HepG2 (cell line): Measurements from ENCODE around the gene ZNF292. TPM values are rescaled to one million over a fixed set of nuclear protein-coding genes. Genes with fewer than 3 reads are reported as not detected.

Experiments used
- ATAC-seq: fragments of 200-7000 bp; cut with Tn5 transposase; 3 replicates; pipeline ENCODE4 v1.9.1; 2020; ENCODE audit warnings: mild to moderate bottlenecking, moderate library complexity
- BruUV-seq: library from RNA; stranded (reverse); fragments of 400-500 nt; replicated peaks from 2 replicates; lab custom pipeline; 2021; lab: Mats Ljungman, UMichigan
- CTCF ChIA-PET: fragments of 300-600 bp; formaldehyde crosslinking; extraction: SDS; loops from one replicate; lab custom pipeline; 2021; ENCODE audit warnings: low total read pairs, inconsistent platforms, low intra/inter-chr PET ratio; lab: Yijun Ruan, JAX
- POLR2A ChIA-PET: fragments of 350-600 bp; sonication (Branson Sonifier 250); formaldehyde crosslinking; loops from one replicate; lab custom pipeline; 2020; ENCODE audit warnings: antibody characterized with exemption, inconsistent platforms; lab: Yijun Ruan, JAX
- DNase-seq: peaks from one replicate; pipeline ENCODE4 v3.0.0-alpha.2; 2015; ENCODE audit warnings: low spot score
- FAIRE-seq: peaks from 3 replicates; lab custom pipeline; 2011; peaks lifted over from hg19 to GRCh38; lab: Jason Lieb, UNC
- H2AFZ ChIP-seq: one replicate; pipeline ENCODE4 v1.6.1; 2011; ENCODE audit warnings: low read length, inconsistent platforms
- H3K27ac ChIP-seq: fragments of 300-600 bp; 3 replicates; pipeline ENCODE4 v1.8.0; 2011; ENCODE audit warnings: mixed run types, mild to moderate bottlenecking, mixed read lengths, low read length, inconsistent platforms; ENCODE audit not compliant: insufficient read depth; ENCODE audit errors: extremely low read length
- H3K27me3 ChIP-seq, 2 experiments: fragments of 200-600 bp in 1 of 2; 2 replicates in 1 of 2; 3 replicates in 1 of 2; pipeline versions ENCODE4 v1.6.0 to v1.8.0; 2011; ENCODE audit warnings: low read length in 2 of 2, mild to moderate bottlenecking in 2 of 2, moderate library complexity in 2 of 2, inconsistent platforms in 1 of 2; ENCODE audit not compliant: insufficient read depth in 2 of 2, control insufficient read depth in 1 of 2
- H3K36me3 ChIP-seq, 2 experiments: fragments of 200-600 bp in 1 of 2; replicated peaks in 1 of 2; 2 replicates in 1 of 2; 3 replicates in 1 of 2; pipeline versions ENCODE4 v1.5.1 to v1.8.0; 2011; ENCODE audit warnings: low read length in 2 of 2, inconsistent platforms in 1 of 2; ENCODE audit not compliant: insufficient read depth in 2 of 2, control insufficient read depth in 1 of 2
- H3K4me1 ChIP-seq: 2 replicates; pipeline ENCODE4 v1.5.1; 2012; ENCODE audit warnings: low read length, inconsistent platforms; ENCODE audit not compliant: insufficient read depth
- H3K4me2 ChIP-seq: 2 replicates; pipeline ENCODE4 v1.6.0; 2011; ENCODE audit warnings: low read depth, low read length, inconsistent platforms
- H3K4me3 ChIP-seq, 3 experiments: fragments of 200-600 bp in 1 of 3; sonication (generic), shearing (Covaris generic) in 1 of 3; replicated peaks in 1 of 3; 2 replicates each; pipeline ENCODE4 v1.5.1; 2011 to 2016; ENCODE audit warnings: low read length in 3 of 3, inconsistent platforms in 2 of 3, low read depth in 2 of 3, mild to moderate bottlenecking in 2 of 3, control low read depth in 1 of 3, mixed read lengths in 1 of 3; ENCODE audit not compliant: insufficient read depth in 1 of 3
- H3K79me2 ChIP-seq: one replicate; pipeline ENCODE4 v1.6.1; 2011; ENCODE audit warnings: low read length, inconsistent platforms; ENCODE audit not compliant: insufficient read depth
- H3K9ac ChIP-seq: 2 replicates; pipeline ENCODE4 v1.6.0; 2011; ENCODE audit warnings: mild to moderate bottlenecking, low read depth, low read length, inconsistent platforms; ENCODE audit not compliant: insufficient read depth
- H3K9me3 ChIP-seq: 2 replicates; pipeline ENCODE4 v1.5.1; 2012; ENCODE audit warnings: mild to moderate bottlenecking, low read length
- H4K20me1 ChIP-seq: 2 replicates; pipeline ENCODE4 v1.6.0; 2011; ENCODE audit warnings: inconsistent platforms, mild to moderate bottlenecking, low read length, moderate library complexity; ENCODE audit not compliant: insufficient read depth
- CREB3 ChIP-seq: sonication (generic); formaldehyde crosslinking; IDR thresholded peaks from 2 replicates; pipeline ENCODE4 v1.5.0; 2020; ENCODE audit warnings: missing genetic modification reagents
- DR1 ChIP-seq: sonication (generic); formaldehyde crosslinking; IDR thresholded peaks from 2 replicates; pipeline ENCODE4 v1.8.0; 2021; ENCODE audit warnings: mild to moderate bottlenecking, missing genetic modification reagents, inconsistent platforms
- FOXA1 ChIP-seq, 2 experiments: fragments of 450-650 bp in 1 of 2; sonication (generic) in 1 of 2; formaldehyde crosslinking in 1 of 2; IDR thresholded peaks; 2 replicates each; pipeline versions ENCODE4 v1.4.0 to v1.6.1; 2016 to 2020; ENCODE audit warnings: missing genetic modification reagents in 1 of 2
- MXD4 ChIP-seq: IDR thresholded peaks from 2 replicates; pipeline ENCODE4 v1.6.1; 2016; ENCODE audit warnings: mild to moderate bottlenecking, missing biosample characterization, missing genetic modification reagents
- NR1H2 ChIP-seq: sonication (generic); formaldehyde crosslinking; IDR thresholded peaks from 2 replicates; pipeline ENCODE4 v1.8.1; 2022; ENCODE audit warnings: low read depth, missing genetic modification reagents, borderline replicate concordance
- PRDM4 ChIP-seq: sonication (generic); formaldehyde crosslinking; IDR thresholded peaks from 2 replicates; pipeline ENCODE4 v1.9.0; 2021; ENCODE audit warnings: missing genetic modification reagents, borderline replicate concordance
- SIX4 ChIP-seq: sonication (generic); formaldehyde crosslinking; IDR thresholded peaks from 2 replicates; pipeline ENCODE4 v1.4.0; 2020; ENCODE audit warnings: missing genetic modification reagents
- ZFP36 ChIP-seq: fragments of 150-350 bp; IDR thresholded peaks from 2 replicates; pipeline ENCODE4 v1.6.1; 2018; ENCODE audit warnings: borderline replicate concordance, low read length, low read depth; ENCODE audit not compliant: partially characterized antibody
- ZNF652 ChIP-seq: IDR thresholded peaks from 2 replicates; pipeline ENCODE4 v1.6.1; 2016; ENCODE audit warnings: low read depth, borderline replicate concordance
- ZNF740 ChIP-seq: sonication (generic); formaldehyde crosslinking; IDR thresholded peaks from 2 replicates; pipeline ENCODE4 v1.4.0; 2020; ENCODE audit warnings: missing genetic modification reagents
- ZNF746 ChIP-seq: sonication (generic); formaldehyde crosslinking; IDR thresholded peaks from 2 replicates; pipeline ENCODE4 v1.8.0; 2022; ENCODE audit warnings: mild to moderate bottlenecking, missing genetic modification reagents
- ZNF770 ChIP-seq: sonication (generic); formaldehyde crosslinking; IDR thresholded peaks from 2 replicates; pipeline ENCODE4 v1.5.0; 2020; ENCODE audit warnings: mild to moderate bottlenecking, missing genetic modification reagents
- ZNF891 ChIP-seq: sonication (generic); formaldehyde crosslinking; IDR thresholded peaks from 2 replicates; pipeline ENCODE4 v1.5.0; 2020; ENCODE audit warnings: mild to moderate bottlenecking, missing genetic modification reagents
- WGBS: methylation state at CpG from one replicate; pipeline ENCODE4 v1.1.6; 2017; ENCODE audit warnings: low lambda C conversion rate; 5-methylcytosine and 5-hydroxymethylcytosine counted together
- in situ Hi-C: cut with HindIII; loops from 2 replicates; pipeline ENCODE4 v1.10.0; 2017; ENCODE audit warnings: low pct_unique_long_range_greater_than_20kb; ENCODE audit not compliant: extremely low pct_ligation_motif_present
- intact Hi-C: fragments of 100-400 bp; cut with micrococcal nuclease; formaldehyde crosslinking; loops from one replicate; pipeline ENCODE4 v1.10.0; 2022; ENCODE audit not compliant: unreplicated experiment
- polyA plus RNA-seq, 8 experiments: library from polyadenylated mRNA; depleted of rRNA in 3 of 8; stranded (reverse) in 7 of 8; unstranded in 1 of 8; fragments of >200 nt; fragmentation: Illumina TruSeq in 4 of 8; extraction: Trizol in 4 of 8; gene quantifications; 2 replicates each; pipeline versions ENCODE4 v1.2.1 to v1.2.3, GENCODE V29; 2011 to 2016; ENCODE audit warnings: low read depth in 4 of 8, missing spikeins in 1 of 8, mixed read lengths in 1 of 8; ENCODE audit not compliant: insufficient read depth in 1 of 8
- total RNA-seq, 5 experiments: library from RNA; depleted of rRNA; stranded (reverse); fragments of >200 nt; fragmentation: Illumina TruSeq; extraction: Trizol; gene quantifications; 2 replicates each; pipeline ENCODE4 v1.2.3, GENCODE V29; 2016; ENCODE audit warnings: low read depth in 1 of 5

Gene ZNF292
- total and polyA plus RNA-seq, 2 of the 13 experiments (the other 11 are each of a cell fraction or from before 2014, with no cell fraction given) = 9.9 to 12.8 TPM

GRCh38 chr6:87150406-87150805 is 5.0 kb upstream of the ZNF292 start (continued):
- TF ChIP-seq PRDM4 (CRISPR knock-in tag) (no peak), CREB3 (no peak), DR1 (CRISPR knock-in tag) (no peak), ZFP36 (no peak)
- TF ChIP-seq, all 625 proteins: peak for 0

- H2AFZ ChIP-seq = no peak overlapping the region
- ChIA-PET CTCF (no interaction called here), POLR2A (no interaction called here)
- peaks cover 14% of the 10 kb centered on the region for H3K4me1 ChIP-seq
- 73% methylated on average over 4 of the region's 4 CpGs for WGBS
- H3K4me2 ChIP-seq = no peak overlapping the region
- DNase-seq (no peak), ATAC-seq (no peak), FAIRE-seq (no peak)
- no TSS peak for BruUV-seq
- no peak overlapping the region for H3K9ac ChIP-seq
- H3K36me3 ChIP-seq = no peaks in the 10 kb centered on the region
- intact Hi-C loops (no loop called here), in situ Hi-C loops (no loop called here)
- H3K27me3 ChIP-seq = peaks cover 0 to 2% of the 10 kb centered on the region in 2 experiments; a peak in 2 of 5 replicates
- peaks cover 26% of the 10 kb centered on the region for H3K79me2 ChIP-seq
- peaks cover 4% of the 10 kb centered on the region for H4K20me1 ChIP-seq
- H3K4me3 ChIP-seq = no peak overlapping the region
- H3K9me3 ChIP-seq = no peaks in the 10 kb centered on the region
- no peak overlapping the region for H3K27ac ChIP-seq
- TF ChIP-seq ZNF740 (CRISPR knock-in tag) (no peak), ZNF746 (CRISPR knock-in tag) (no peak), ZNF770 (CRISPR knock-in tag) (no peak), ZNF652 (no peak), ZNF891 (CRISPR knock-in tag) (no peak), SIX4 (CRISPR knock-in tag) (no peak), NR1H2 (CRISPR knock-in tag) (no peak), FOXA1 (IDR thresholded peaks at IDR 0.05) (no peak), FOXA1 (CRISPR knock-in tag; IDR thresholded peaks at IDR 0.05) (no peak), MXD4 (CRISPR knock-in tag) (no peak)
Observed at GRCh38 chr6:87151471-87151780, 3.9 kb upstream of the ZNF292 start.
